ENCODE data around the gene MEF2C.

DNA sequence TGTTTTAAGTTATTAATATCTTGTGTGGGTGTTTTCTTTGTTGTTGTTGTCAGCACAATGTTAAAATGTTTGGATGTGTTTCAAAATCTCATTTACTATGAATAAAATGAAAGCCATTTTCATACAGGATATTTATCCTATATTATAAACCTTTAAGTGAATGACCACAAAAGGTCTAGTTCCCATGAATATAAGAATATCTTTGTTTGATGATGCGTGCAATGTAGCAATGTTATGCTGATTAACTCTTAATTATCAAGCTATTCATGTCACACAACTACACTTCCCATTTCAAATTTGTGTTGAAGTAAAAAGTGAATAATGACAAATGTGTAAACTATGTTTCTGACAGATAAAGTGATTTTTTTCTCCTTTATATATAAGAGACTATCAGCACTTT lies 59.8 kb downstream of the MEF2C start:
- TF ChIP-seq, protein P1, sequence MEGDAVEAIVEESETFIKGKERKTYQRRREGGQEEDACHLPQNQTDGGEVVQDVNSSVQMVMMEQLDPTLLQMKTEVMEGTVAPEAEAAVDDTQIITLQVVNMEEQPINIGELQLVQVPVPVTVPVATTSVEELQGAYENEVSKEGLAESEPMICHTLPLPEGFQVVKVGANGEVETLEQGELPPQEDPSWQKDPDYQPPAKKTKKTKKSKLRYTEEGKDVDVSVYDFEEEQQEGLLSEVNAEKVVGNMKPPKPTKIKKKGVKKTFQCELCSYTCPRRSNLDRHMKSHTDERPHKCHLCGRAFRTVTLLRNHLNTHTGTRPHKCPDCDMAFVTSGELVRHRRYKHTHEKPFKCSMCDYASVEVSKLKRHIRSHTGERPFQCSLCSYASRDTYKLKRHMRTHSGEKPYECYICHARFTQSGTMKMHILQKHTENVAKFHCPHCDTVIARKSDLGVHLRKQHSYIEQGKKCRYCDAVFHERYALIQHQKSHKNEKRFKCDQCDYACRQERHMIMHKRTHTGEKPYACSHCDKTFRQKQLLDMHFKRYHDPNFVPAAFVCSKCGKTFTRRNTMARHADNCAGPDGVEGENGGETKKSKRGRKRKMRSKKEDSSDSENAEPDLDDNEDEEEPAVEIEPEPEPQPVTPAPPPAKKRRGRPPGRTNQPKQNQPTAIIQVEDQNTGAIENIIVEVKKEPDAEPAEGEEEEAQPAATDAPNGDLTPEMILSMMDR (IDR thresholded peaks at IDR 0.05) = no peak
- no peak for TF ChIP-seq POLR2AphosphoS5 (IDR thresholded peaks at IDR 0.05)
- TF ChIP-seq POLR2A (IDR thresholded peaks at IDR 0.05) = no peak
- TF ChIP-seq EP300 (IDR thresholded peaks at IDR 0.05; ENCODE audit: low read depth) = no peak
